HL-60 (cell line): ENCODE results near the gene ALG12.

Experiments
- DNase-seq, 2 experiments: peaks; one replicate each; pipeline ENCODE4 v3.0.0-alpha.2; 2010 to 2020; ENCODE audit warnings: low read depth in 1 of 2, low spot score in 1 of 2
- H3K27ac ChIP-seq: fragments of 250-450 bp; sonication (Bioruptor Pico); replicated peaks from 2 replicates; pipeline ENCODE4 v1.5.1; 2020; ENCODE audit warnings: mild to moderate bottlenecking, moderate library complexity
- H3K27me3 ChIP-seq: fragments of 250-450 bp; sonication (Bioruptor Pico); 2 replicates; pipeline ENCODE4 v1.5.1; 2021; ENCODE audit warnings: mild to moderate bottlenecking, moderate library complexity; ENCODE audit not compliant: insufficient read depth, poor library complexity, severe bottlenecking
- H3K4me3 ChIP-seq: replicated peaks from 2 replicates; pipeline ENCODE4 v1.5.1; 2011; ENCODE audit warnings: mild to moderate bottlenecking, control low read depth, low read length; ENCODE audit not compliant: insufficient read depth
- CTCF ChIP-seq: IDR thresholded peaks from one replicate; pipeline ENCODE4 v1.5.1; 2011; ENCODE audit warnings: low read length, control low read depth, inconsistent platforms; ENCODE audit not compliant: insufficient read depth
- GABPA ChIP-seq: IDR thresholded peaks from 2 replicates; pipeline ENCODE4 v1.6.1; 2012; ENCODE audit warnings: low read depth
- POLR2AphosphoS5 ChIP-seq: IDR thresholded peaks from 2 replicates; pipeline ENCODE4 v1.6.1; 2012; ENCODE audit warnings: low read depth
- REST ChIP-seq: IDR thresholded peaks from 2 replicates; pipeline ENCODE4 v1.6.1; 2012; ENCODE audit warnings: low read depth; ENCODE audit not compliant: insufficient replicate concordance
- SPI1 ChIP-seq: IDR thresholded peaks from 2 replicates; pipeline ENCODE4 v1.6.1; 2012; ENCODE audit warnings: low read depth, mild to moderate bottlenecking, borderline replicate concordance

The ALG12 gene

GRCh38 chr22:49958931-49959781, 40.9 kb upstream of the ALG12 start:
- peak overlapping the region; percentile 76 for H3K27ac ChIP-seq
- no peaks in the 10 kb centered on the region for H3K27me3 ChIP-seq
- TF ChIP-seq SPI1 (no peak), REST (no peak), GABPA (no peak), POLR2AphosphoS5 (no peak), CTCF (no peak)
- H3K4me3 ChIP-seq: peak overlapping the region; percentile 49
- DNase-seq: no peak

GRCh38 chr22:49958366-49958921, 40.2 kb upstream of the ALG12 start:
- no peak for TF ChIP-seq POLR2AphosphoS5
- no peak for TF ChIP-seq SPI1
- TF ChIP-seq REST: no peak
- TF ChIP-seq CTCF: no peak
- TF ChIP-seq GABPA: no peak
- DNase-seq: no peak
- Histone ChIP-seq H3K27ac (no peak overlapping the region), H3K27me3 (no peaks in the 10 kb centered on the region), H3K4me3 (no peak overlapping the region)

GRCh38 chr22:49957826-49958365, 39.7 kb upstream of the ALG12 start:
- no peak overlapping the region for H3K27ac ChIP-seq
- H3K4me3 ChIP-seq: no peak overlapping the region
- TF ChIP-seq REST (no peak), POLR2AphosphoS5 (no peak), CTCF (no peak), GABPA (no peak), SPI1 (no peak)
- no peaks in the 10 kb centered on the region for H3K27me3 ChIP-seq
- DNase-seq: no peak
